Panc1 (cell line): Measurements from ENCODE around the gene TIA1.

Source experiments
- CTCF ChIP-seq: fragments of 450-650 bp; IDR thresholded peaks from 2 replicates; pipeline ENCODE4 v1.5.1; 2017; ENCODE audit warnings: mild to moderate bottlenecking
- POLR2AphosphoS5 ChIP-seq: IDR thresholded peaks from 2 replicates; pipeline ENCODE4 v1.6.1; 2012; ENCODE audit warnings: mild to moderate bottlenecking, low read depth, low read length, moderate library complexity
- REST ChIP-seq, 2 experiments: IDR thresholded peaks; 2 replicates each; pipeline ENCODE4 v1.6.1; 2011 to 2012; ENCODE audit warnings: low read depth in 2 of 2, control low read depth in 1 of 2, low read length in 1 of 2, mild to moderate bottlenecking in 1 of 2, moderate library complexity in 1 of 2; ENCODE audit not compliant: insufficient read depth in 1 of 2
- SIN3A ChIP-seq: IDR thresholded peaks from 2 replicates; pipeline ENCODE4 v1.6.1; 2012; ENCODE audit warnings: low read depth, mild to moderate bottlenecking, low read length, moderate library complexity, borderline replicate concordance; ENCODE audit not compliant: insufficient read depth
- TCF7L2 ChIP-seq: IDR thresholded peaks from 2 replicates; pipeline ENCODE4 v1.6.1; 2011; ENCODE audit warnings: mild to moderate bottlenecking, low read depth, low read length, inconsistent platforms

GRCh38 chr2:70192516-70192915, 55.9 kb downstream of the TIA1 start:
- no peak for TF ChIP-seq CTCF
- TF ChIP-seq TCF7L2 = no peak
- TF ChIP-seq REST (IDR thresholded peaks at IDR 0.05; ENCODE audit: insufficient read depth in 1 of 2, low read depth in 2 of 2, low read length in 1 of 2) = no peak
- no peak for TF ChIP-seq POLR2AphosphoS5
- no peak for TF ChIP-seq SIN3A
